Stimulated activated naive CD8-positive, alpha-beta T cell treated with anti-CD3 and anti-CD28 coated beads, Interleukin-15, amount 100 ng/mL, for 72 hours (primary cell): ENCODE measurements around the gene MEGF10.

Experiments
- ATAC-seq: fragments of 150-1000 bp; cut with Tn5 transposase; 2 replicates; pipeline ENCODE4 v1.10.0; 2021; ENCODE audit warnings: mild to moderate bottlenecking, moderate library complexity
- DNase-seq, 2 donors: peaks; one replicate each; pipeline ENCODE4 v3.0.0; 2021 to 2022
- H3K27ac Mint-ChIP-seq, 2 donors: one replicate each; pipeline ENCODE4 v1.8.0; 2022; ENCODE audit warnings: mild to moderate bottlenecking in 2 of 2, mixed read lengths in 2 of 2, moderate library complexity in 2 of 2
- H3K27me3 Mint-ChIP-seq: one replicate; pipeline ENCODE4 v1.8.0; 2022; ENCODE audit warnings: mixed read lengths
- H3K4me1 Mint-ChIP-seq: one replicate; pipeline ENCODE4 v1.8.0; 2022; ENCODE audit warnings: mild to moderate bottlenecking, mixed read lengths
- H3K4me3 Mint-ChIP-seq, 2 donors: one replicate each; pipeline ENCODE4 v1.8.0; 2022; ENCODE audit warnings: mild to moderate bottlenecking in 2 of 2, mixed read lengths in 2 of 2, moderate library complexity in 1 of 2
- H3K9me3 Mint-ChIP-seq, 2 donors: one replicate each; pipeline ENCODE4 v1.8.0; 2022; ENCODE audit warnings: mixed read lengths in 2 of 2

Gene MEGF10

GRCh38 chr5:127335381-127335780, 44.8 kb downstream of the MEGF10 start:
- no peak overlapping the region for H3K4me3 Mint-ChIP-seq
- no peak for DNase-seq
- H3K9me3 Mint-ChIP-seq, result no peaks in the 10 kb centered on the region
- no peak for ATAC-seq
- no peaks in the 10 kb centered on the region for H3K4me1 Mint-ChIP-seq
- peaks cover 17% of the 10 kb centered on the region for H3K27me3 Mint-ChIP-seq
- H3K27ac Mint-ChIP-seq, result no peak overlapping the region

GRCh38 chr5:127337876-127338275, 47.3 kb downstream of the MEGF10 start:
- no peaks in the 10 kb centered on the region for H3K4me1 Mint-ChIP-seq
- peaks cover 13% of the 10 kb centered on the region for H3K27me3 Mint-ChIP-seq
- no peak overlapping the region for H3K27ac Mint-ChIP-seq

DNA sequence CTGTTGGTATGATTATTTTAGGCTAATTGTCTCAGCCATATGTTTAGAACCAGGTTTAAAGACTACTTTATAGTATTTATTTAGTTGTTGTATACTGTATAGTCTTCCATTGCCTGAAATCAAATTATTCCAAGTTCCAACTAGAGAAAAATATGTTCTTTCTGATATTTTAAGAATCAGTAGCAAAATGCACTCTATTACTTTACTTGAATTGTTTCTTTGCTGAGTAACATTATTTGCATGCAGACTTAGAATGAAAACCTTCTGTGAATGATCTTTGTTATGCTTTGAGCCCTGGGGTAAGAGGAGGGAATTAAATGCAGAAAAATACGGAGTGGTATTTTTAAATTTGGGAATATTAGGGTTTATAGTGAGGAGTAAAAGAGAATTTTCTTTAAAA, 47.9 kb downstream of the MEGF10 start:
- Mint-ChIP-seq H3K4me3 (no peak overlapping the region), H3K27ac (no peak overlapping the region), H3K4me1 (no peaks in the 10 kb centered on the region), H3K27me3 (peaks cover 13% of the 10 kb centered on the region), H3K9me3 (no peaks in the 10 kb centered on the region)
- ATAC-seq (no peak), DNase-seq (no peak)

More at GRCh38 chr5:127337876-127338275, 47.3 kb downstream of the MEGF10 start:
- Mint-ChIP-seq H3K9me3 (no peaks in the 10 kb centered on the region), H3K4me3 (no peak overlapping the region)
- no peak for DNase-seq
- no peak for ATAC-seq

GRCh38 chr5:127340606-127341005, 50.0 kb downstream of the MEGF10 start:
- Mint-ChIP-seq H3K27ac (no peak overlapping the region), H3K9me3 (no peaks in the 10 kb centered on the region), H3K4me1 (no peaks in the 10 kb centered on the region), H3K27me3 (peaks cover 6% of the 10 kb centered on the region), H3K4me3 (no peak overlapping the region)
- ATAC-seq (no peak), DNase-seq (no peak)

DNA sequence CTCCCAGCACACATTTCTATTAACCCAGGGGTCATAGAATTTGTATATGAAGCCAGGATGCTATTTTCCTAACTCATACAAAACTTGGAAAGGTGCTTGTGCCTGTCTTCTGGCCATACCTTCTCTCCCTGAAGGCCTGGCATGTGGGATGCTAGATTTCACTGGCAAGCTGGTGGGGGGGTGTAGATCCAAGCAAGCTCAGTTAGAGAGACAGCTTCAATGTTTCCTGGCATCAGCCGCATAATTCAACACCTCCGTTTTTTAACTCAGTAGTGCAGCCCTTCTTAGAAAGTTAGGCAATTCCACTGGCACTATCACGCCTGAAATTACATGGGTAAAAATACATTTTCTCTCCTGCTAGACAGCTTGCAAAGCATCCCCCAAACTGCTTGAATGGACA, 51.8 kb downstream of the MEGF10 start:
- Mint-ChIP-seq H3K9me3 (no peaks in the 10 kb centered on the region), H3K4me1 (no peaks in the 10 kb centered on the region), H3K4me3 (no peak overlapping the region), H3K27ac (no peak overlapping the region), H3K27me3 (peaks cover 15% of the 10 kb centered on the region)
- DNase-seq, result no peak
- no peak for ATAC-seq

DNA sequence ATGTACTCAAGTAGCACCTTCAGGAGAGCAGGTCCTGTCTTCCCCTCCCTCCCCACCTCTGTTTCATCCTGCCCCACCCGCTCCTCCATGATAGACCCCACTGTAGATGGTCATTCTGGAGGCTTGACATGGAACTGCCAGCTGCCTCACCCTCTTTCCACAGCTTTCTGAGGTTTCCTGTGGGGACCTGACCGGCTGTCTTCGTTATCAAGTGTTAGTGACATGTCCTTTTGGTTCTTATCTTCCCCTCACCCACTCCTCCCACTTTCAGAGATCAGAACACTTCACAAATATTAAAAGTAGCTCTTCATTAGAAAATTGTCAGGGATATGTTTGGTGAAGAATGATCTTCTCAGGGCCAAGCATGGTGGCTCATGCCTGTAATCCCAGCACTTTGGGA, 52.7 kb downstream of the MEGF10 start:
- Mint-ChIP-seq H3K27ac (no peak overlapping the region), H3K4me1 (no peaks in the 10 kb centered on the region), H3K4me3 (no peak overlapping the region), H3K27me3 (peaks cover 15% of the 10 kb centered on the region), H3K9me3 (no peaks in the 10 kb centered on the region)
- ATAC-seq, result no peak
- DNase-seq, result no peak

DNA sequence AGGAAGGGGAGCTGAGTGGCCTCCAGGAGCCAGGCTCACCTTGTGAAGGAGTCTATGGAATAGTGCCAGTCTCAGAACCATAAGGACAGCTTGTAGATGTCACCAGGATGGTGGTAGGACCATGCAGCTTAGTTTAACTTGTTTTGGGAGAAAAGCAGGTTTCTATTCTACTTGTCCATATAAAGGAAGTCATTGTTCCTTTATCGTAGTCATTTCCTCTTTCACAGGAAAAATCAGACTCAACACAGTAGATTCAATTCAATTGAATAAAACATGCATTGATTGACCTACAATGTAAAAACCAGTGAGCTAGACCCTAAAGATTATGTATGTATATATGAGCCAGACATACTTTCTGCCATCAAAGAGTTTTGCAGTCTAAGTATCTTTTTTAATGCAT, 53.3 kb downstream of the MEGF10 start:
- H3K9me3 Mint-ChIP-seq, result no peaks in the 10 kb centered on the region
- H3K27me3 Mint-ChIP-seq, result peaks cover 15% of the 10 kb centered on the region
- no peak overlapping the region for H3K4me3 Mint-ChIP-seq
- no peak overlapping the region for H3K27ac Mint-ChIP-seq
- DNase-seq (no peak), ATAC-seq (no peak)
- no peaks in the 10 kb centered on the region for H3K4me1 Mint-ChIP-seq

DNA sequence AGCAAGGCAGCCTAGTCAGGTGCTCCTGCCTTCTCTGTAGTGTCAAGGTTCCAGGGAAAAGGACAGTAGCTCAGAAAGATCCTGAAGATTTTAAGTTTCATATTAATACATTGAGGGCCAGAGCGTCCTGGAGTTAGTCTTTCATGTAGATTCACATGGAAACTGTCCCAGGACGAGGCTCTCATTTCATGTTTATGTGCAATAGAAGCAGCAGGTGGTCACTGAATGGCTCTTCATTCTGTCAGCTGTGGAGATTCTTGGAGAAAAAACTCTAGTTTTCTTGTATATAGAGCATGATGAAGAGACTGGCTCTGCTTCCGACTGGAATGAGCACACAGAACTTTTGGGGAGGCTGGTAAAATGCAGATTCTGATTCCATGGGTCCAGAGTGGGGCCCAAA, 54.3 kb downstream of the MEGF10 start:
- Mint-ChIP-seq H3K4me1 (no peaks in the 10 kb centered on the region), H3K27me3 (peaks cover 12% of the 10 kb centered on the region), H3K27ac (no peak overlapping the region), H3K4me3 (no peak overlapping the region), H3K9me3 (no peaks in the 10 kb centered on the region)
- no peak for DNase-seq
- ATAC-seq, result no peak

DNA sequence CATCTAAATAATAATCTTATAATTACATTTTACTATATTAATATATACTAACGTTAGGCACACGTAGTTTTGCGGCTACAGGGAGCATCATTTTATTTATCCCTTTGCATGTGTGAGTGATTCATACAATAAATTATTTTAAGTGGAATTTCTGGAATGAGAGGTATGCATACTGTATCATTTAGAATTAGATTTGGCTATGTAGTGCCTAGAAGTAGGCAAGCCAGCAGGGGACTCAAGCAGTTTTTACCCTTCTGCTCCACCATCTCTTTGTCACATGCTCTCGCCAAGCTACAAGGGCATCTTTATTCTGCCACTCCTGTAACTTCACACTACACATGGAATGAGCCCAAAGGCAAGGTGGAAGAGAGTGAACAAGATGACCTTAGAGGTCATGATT, 60.8 kb downstream of the MEGF10 start:
- Mint-ChIP-seq H3K4me1 (no peaks in the 10 kb centered on the region), H3K27me3 (peaks cover 4% of the 10 kb centered on the region), H3K9me3 (no peaks in the 10 kb centered on the region), H3K4me3 (no peak overlapping the region), H3K27ac (no peak overlapping the region)
- no peak for ATAC-seq
- no peak for DNase-seq

DNA sequence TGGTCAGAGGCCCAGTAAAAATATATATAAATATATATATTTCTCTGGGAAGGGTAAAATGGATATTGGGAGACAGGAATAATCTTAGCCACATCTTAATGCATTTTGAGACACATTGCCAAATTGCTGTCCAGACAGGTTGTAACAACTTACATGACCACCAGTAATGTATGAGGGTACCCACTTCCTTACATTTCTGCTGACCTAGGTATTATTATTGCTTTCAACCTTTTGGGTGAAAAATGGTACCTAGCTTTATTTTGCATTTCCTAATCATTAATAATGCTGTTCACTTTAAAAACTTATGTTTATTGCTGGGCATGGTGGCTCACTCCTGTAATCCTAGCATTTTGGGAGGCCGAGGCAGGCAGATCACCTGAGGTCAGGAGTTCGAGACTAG, 61.5 kb downstream of the MEGF10 start:
- H3K9me3 Mint-ChIP-seq, result no peaks in the 10 kb centered on the region
- no peaks in the 10 kb centered on the region for H3K4me1 Mint-ChIP-seq
- DNase-seq, result no peak
- H3K4me3 Mint-ChIP-seq, result no peak overlapping the region
- H3K27ac Mint-ChIP-seq, result no peak overlapping the region
- H3K27me3 Mint-ChIP-seq, result no peaks in the 10 kb centered on the region
- ATAC-seq, result no peak

- DNase-seq (no peak), ATAC-seq (no peak)
- no peak overlapping the region for H3K4me3 Mint-ChIP-seq
- peaks cover 5% of the 10 kb centered on the region for H3K27me3 Mint-ChIP-seq
- no peak overlapping the region for H3K27ac Mint-ChIP-seq
- H3K9me3 Mint-ChIP-seq, result no peaks in the 10 kb centered on the region
- H3K4me1 Mint-ChIP-seq, result no peaks in the 10 kb centered on the region
Observed at GRCh38 chr5:127353327-127353726, 62.7 kb downstream of the MEGF10 start.

DNA sequence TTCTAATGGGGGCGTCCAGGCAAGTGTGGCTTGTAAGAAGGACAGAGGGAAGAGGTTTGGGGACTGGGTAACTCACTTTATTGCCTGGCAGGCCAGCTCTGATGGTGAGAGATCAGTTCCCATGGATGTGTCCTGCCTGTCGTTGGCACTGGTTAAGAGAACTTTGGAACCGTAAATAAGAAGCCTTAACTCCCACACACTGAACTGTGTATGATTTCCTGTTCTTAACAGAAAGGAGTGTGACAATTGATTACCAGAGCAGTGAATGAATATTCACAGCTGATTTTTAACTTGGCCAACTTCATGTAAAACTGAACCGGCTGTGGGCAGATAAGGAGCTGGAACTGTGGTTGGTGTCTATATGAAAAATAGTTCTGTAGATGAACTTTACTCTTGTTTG, 63.2 kb downstream of the MEGF10 start:
- Mint-ChIP-seq H3K27me3 (peaks cover 6% of the 10 kb centered on the region), H3K4me1 (no peaks in the 10 kb centered on the region)

DNA sequence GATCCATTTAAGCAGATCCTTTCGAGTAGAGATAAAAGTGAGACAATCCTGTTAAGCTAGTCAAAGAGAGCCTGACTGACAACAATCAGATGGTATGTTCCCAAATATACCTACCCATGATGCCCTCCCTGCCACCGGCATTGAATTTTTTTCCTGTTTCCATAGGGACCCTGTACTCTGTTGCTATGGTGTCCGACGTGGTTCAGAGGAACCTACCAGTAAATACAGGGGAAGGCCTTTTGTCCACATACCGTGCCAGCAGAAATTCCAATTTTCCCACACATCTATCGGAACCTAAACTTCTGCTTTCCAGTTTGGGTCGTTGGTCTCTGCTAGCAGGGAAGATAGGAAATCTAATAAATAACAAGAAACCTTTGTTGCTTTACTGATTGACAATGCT, 64.7 kb downstream of the MEGF10 start:
- no peak for DNase-seq
- no peak for ATAC-seq
- H3K4me1 Mint-ChIP-seq, result no peaks in the 10 kb centered on the region
- H3K9me3 Mint-ChIP-seq, result no peaks in the 10 kb centered on the region
- no peak overlapping the region for H3K4me3 Mint-ChIP-seq
- peaks cover 6% of the 10 kb centered on the region for H3K27me3 Mint-ChIP-seq
- no peak overlapping the region for H3K27ac Mint-ChIP-seq

More for the DNA sequence above, 63.2 kb downstream of the MEGF10 start:
- Mint-ChIP-seq H3K4me3 (no peak overlapping the region), H3K27ac (no peak overlapping the region), H3K9me3 (no peaks in the 10 kb centered on the region)
- DNase-seq, result no peak
- ATAC-seq, result no peak

GRCh38 chr5:127358284-127358683, 67.7 kb downstream of the MEGF10 start:
- H3K4me1 Mint-ChIP-seq, result no peaks in the 10 kb centered on the region
- peak overlapping the region in 1 of 2 donors; percentile 57 for H3K27ac Mint-ChIP-seq
- peaks cover 6% of the 10 kb centered on the region for H3K27me3 Mint-ChIP-seq
- no peaks in the 10 kb centered on the region for H3K9me3 Mint-ChIP-seq
- ATAC-seq (no peak), DNase-seq (no peak)
- H3K4me3 Mint-ChIP-seq, result no peak overlapping the region

DNA sequence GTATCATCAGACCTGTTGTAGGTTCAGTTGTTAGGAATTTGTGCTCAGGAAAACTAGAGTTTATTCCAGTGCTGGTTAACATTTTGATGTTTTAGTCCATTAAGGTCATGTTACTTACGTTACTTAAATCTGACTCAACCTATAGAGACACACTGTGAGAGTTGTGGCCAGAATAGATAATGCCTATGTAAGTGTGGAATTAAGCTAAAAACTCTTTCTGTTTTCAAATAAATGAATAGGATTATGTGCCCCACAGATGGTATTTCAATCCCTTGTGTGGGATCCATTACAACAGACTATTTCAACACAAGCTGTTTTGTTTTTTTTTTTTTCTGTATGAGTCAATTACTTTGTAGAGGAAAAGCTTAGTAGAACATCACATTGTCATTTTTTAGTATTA, 68.1 kb downstream of the MEGF10 start:
- no peak for ATAC-seq
- Mint-ChIP-seq H3K4me3 (no peak overlapping the region), H3K9me3 (no peaks in the 10 kb centered on the region), H3K4me1 (no peaks in the 10 kb centered on the region), H3K27ac (no peak overlapping the region), H3K27me3 (peaks cover 6% of the 10 kb centered on the region)
- DNase-seq, result no peak

- no peak overlapping the region for H3K27ac Mint-ChIP-seq
- DNase-seq (no peak), ATAC-seq (no peak)
- no peaks in the 10 kb centered on the region for H3K4me1 Mint-ChIP-seq
- H3K27me3 Mint-ChIP-seq, result peaks cover 6% of the 10 kb centered on the region
- H3K9me3 Mint-ChIP-seq, result no peaks in the 10 kb centered on the region
- H3K4me3 Mint-ChIP-seq, result no peak overlapping the region
Observed at GRCh38 chr5:127359502-127359901, 68.9 kb downstream of the MEGF10 start.

GRCh38 chr5:127363403-127363802, 72.8 kb downstream of the MEGF10 start:
- ATAC-seq, result no peak
- H3K27me3 Mint-ChIP-seq, result peaks cover 9% of the 10 kb centered on the region
- no peak overlapping the region for H3K4me3 Mint-ChIP-seq
- no peak for DNase-seq
- H3K9me3 Mint-ChIP-seq, result no peaks in the 10 kb centered on the region
- no peak overlapping the region for H3K27ac Mint-ChIP-seq
- no peaks in the 10 kb centered on the region for H3K4me1 Mint-ChIP-seq

GRCh38 chr5:127367029-127367428, 76.4 kb downstream of the MEGF10 start:
- no peaks in the 10 kb centered on the region for H3K9me3 Mint-ChIP-seq
- no peak overlapping the region for H3K4me3 Mint-ChIP-seq
- H3K27ac Mint-ChIP-seq, result no peak overlapping the region
- H3K4me1 Mint-ChIP-seq, result no peaks in the 10 kb centered on the region
- ATAC-seq (no peak), DNase-seq (no peak)
- H3K27me3 Mint-ChIP-seq, result peaks cover 9% of the 10 kb centered on the region
